Islet of Langerhans (tissue), 1 donor: ENCODE measurements around the gene DNAJB14.

ENCODE experiments used
- FAIRE-seq: peaks from one replicate; lab custom pipeline; 2011; peaks lifted over from hg19 to GRCh38; lab: Jason Lieb, UNC

Gene DNAJB14

DNA sequence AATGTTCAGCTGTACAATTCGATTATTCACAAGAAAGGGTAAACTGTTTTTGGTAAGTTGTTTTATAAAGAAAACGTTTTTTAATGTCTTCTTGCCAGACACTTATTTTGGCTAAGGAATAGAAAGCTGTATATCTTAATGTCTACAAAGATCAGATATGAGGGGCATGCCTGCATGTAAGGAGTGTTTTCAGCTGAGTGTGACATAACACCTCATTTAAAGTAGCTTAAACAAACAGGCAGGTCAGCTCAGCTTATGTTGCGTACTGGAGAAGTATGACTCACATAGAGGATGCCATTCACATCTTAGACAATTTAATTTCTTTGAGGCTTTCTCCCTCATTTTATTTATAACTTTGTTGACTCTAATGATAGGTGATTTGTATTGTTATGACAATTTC lies 82.6 kb downstream of the DNAJB14 start:
- FAIRE-seq = no peak

- FAIRE-seq = peak; percentile 84
These were observed 85.1 kb downstream of the DNAJB14 start for GRCh38 chr4:99861120-99861905.

DNA sequence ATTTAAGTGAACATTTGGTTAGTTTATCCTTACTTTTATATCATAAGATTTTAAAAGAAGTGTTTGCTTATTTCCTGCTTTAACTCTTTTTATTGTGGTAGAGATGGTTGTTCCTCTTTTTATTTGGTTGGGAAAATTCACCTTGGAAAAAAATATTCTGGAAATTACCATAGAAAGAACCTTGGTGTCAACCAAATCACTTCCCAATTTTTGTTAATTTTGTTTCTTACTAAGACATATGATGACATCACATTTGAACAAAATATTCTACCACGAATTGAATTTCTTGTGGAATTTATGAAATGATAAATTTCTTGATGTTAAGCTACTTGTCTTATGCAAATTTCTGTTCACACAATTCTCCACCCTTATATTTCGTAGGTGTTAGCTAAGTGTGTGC lies 85.9 kb downstream of the DNAJB14 start:
- no peak for FAIRE-seq

DNA sequence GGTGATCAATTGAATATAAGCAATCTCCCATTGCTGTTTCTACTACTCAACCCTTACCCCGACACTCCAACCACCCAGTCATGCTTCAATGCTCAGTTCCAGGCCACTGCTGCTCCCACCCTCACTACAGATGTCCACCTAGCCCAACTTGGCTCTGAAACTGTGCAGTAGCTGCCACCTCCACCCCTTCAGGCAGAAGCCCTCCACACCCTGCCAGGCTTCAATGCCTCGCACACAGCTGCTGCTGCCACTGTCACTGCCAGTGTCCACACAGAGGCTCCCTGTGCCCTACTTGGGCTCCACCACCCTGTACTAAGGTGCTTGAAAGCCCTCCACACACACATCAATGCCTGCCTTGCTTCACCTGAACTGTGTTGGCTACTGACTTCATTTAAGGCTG lies 86.8 kb downstream of the DNAJB14 start:
- FAIRE-seq = no peak

DNA sequence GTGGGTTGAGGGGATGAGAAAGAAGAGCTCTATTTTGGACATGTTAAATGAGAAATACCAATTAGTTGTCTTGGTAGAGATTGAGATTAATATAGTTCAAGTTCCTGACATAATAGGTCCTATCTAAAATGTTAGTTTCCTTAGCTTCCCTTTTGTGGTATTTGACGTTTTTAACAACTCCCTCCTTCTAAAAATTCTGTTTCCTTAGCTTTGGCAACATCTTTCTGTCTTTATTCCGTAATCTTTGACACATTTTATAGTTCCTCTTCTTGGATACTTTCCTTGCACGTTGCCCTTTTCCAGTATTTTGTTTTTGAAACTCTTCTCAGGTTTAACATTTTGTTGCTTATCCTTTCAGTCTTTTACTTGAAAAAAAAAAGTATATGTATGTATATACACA lies 89.1 kb downstream of the DNAJB14 start:
- FAIRE-seq = no peak

- no peak for FAIRE-seq
These were observed 90.3 kb downstream of the DNAJB14 start for GRCh38 chr4:99856166-99856565.

DNA sequence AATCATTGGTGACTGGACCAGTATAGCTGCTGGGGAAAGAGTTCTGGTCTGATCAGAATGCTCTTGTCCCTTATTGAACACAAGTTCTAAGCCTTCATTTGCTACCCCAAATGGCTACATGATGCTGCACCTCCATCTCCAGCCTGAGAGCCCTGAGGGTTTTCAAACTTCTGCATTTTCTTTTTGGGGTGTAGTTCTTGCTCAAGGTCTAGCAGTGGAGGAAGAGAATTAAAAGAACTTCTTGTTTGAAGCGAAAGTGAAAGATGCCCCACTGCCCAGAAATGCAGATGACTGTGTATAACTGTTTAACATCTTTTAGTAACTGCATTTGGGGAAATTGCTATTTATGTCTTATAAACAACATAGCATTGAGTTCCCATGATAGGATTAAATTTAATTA lies 90.7 kb downstream of the DNAJB14 start:
- FAIRE-seq = no peak

DNA sequence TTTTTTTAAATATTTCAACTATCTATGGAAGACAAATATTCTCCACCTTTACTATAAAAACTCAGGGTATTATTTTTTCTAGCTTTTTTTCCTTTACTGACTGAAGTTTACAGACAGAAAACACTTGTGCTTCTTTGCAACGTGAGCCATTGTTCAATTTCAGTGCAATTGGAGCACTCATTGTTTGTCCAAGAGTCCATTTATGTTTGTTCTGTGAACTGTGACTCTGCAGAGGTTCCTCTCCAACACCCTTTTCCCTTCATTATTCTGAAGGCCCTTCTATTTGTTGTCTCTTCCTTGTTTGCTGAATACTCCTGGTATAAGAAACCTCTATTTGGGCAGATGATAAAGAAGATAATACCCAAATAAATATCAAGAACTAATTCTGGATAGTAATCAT lies 92.4 kb downstream of the DNAJB14 start:
- no peak for FAIRE-seq

DNA sequence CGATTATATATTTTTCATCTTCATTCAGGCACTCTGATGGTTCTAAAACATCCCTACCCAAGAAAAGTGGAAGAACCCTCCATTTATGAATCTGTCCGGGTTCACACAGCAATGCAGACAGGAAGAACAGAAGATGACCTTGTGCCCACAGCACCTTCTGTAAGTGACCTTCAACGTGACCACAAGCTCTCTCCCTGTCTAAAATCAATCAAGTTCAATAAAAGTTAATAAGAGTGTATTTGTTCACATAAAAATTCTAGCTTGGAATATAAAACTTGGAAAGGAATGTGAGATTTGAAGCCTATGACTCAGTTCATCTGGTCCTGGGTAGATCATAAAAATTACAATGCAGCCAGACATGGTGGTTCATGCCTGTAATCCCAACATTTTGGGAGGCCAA lies 93.2 kb downstream of the DNAJB14 start:
- no peak for FAIRE-seq

- FAIRE-seq = no peak
These were observed 94.1 kb downstream of the DNAJB14 start for GRCh38 chr4:99852199-99852749.

DNA sequence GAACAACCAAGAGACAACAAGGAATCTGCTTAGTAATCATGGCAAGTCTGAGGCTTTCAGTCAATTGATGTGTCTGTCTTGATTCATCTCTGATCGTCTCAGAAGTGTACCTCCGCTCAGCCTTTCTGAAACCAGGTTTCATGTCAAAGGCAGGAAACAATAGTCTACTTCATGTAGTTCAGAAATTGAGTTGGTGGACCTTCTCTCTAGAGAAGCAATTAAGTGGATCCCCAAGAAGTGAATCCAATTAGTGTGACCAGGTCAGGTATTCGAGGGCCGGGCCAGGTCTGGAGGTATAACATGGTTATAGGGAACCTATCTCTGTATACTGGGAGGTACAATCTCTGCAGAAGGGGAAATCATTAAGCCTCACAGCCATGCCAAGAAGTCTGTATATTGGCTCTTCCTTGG lies 97.8 kb downstream of the DNAJB14 start:
- FAIRE-seq = no peak

GRCh38 chr4:99847362-99847976 lies 98.9 kb downstream of the DNAJB14 start:
- FAIRE-seq = no peak

DNA sequence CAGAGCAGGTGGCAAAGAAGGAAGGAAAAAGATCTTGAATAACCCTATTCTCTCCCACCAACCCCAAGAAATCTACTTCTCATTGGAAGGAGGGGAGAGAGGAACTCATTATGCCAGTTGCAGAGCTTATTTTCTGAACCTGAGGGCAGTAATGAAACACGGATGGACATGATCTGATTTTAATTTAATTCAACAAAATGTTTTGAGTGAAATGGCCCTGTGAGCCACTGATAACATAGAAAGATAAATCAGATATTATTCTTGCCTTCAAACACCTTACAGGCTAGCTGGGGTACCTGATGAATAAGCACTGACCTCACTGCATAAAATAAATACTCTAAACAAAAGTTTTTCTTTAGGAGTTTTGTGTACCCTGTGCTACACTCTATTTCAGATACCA lies 99.5 kb downstream of the DNAJB14 start:
- FAIRE-seq = no peak
